B cell (primary cell): ENCODE results near the gene ZFX. TPM values are rescaled to one million over a fixed set of nuclear protein-coding genes. Genes with fewer than 3 reads are reported as not detected.
A peak's percentile ranks its signal among the peaks of the same experiment; 100 is the strongest.

Experiments
- ATAC-seq: fragments of 200-7000 bp; cut with Tn5 transposase; one replicate; pipeline ENCODE4 v1.10.0; 2021; ENCODE audit warnings: low read depth, mild to moderate bottlenecking, moderate number of reproducible peaks, moderate library complexity
- CTCF ChIA-PET: fragments of 350-600 bp; sonication (Branson Sonifier 250); formaldehyde crosslinking; loops from one replicate; lab custom pipeline; 2021; ENCODE audit warnings: antibody characterized with exemption, inconsistent platforms; lab: Charles Lee
- POLR2A ChIA-PET: fragments of 350-600 bp; sonication (Branson Sonifier 250); formaldehyde crosslinking; loops from one replicate; lab custom pipeline; 2021; ENCODE audit warnings: antibody characterized with exemption; lab: Charles Lee
- DNase-seq: peaks from one replicate; pipeline ENCODE4 v3.0.0; 2013
- H2AFZ ChIP-seq: 2 replicates; pipeline ENCODE4 v1.6.1; 2012; ENCODE audit warnings: mild to moderate bottlenecking, low read depth, low read length; ENCODE audit not compliant: insufficient read depth, poor library complexity, severe bottlenecking
- H3K27ac ChIP-seq, 2 donors: 1 replicate in 1 of 2; 2 replicates in 1 of 2; pipeline ENCODE4 v1.5.1; 2012 to 2013; ENCODE audit warnings: low read length in 2 of 2, mild to moderate bottlenecking in 2 of 2, moderate library complexity in 1 of 2
- H3K27me3 ChIP-seq, 4 experiments: fragments of 200-600 bp in 1 of 4; sonication (generic) in 1 of 4; replicated peaks in 1 of 4; 1 replicate in 2 of 4; 2 replicates in 2 of 4; pipeline versions ENCODE4 v1.6.1 to v1.7.0; 2013 to 2016; ENCODE audit warnings: low read length in 3 of 4, mild to moderate bottlenecking in 2 of 4, mixed read lengths in 1 of 4, moderate library complexity in 1 of 4; ENCODE audit not compliant: insufficient read depth in 4 of 4, control insufficient read depth in 3 of 4; ENCODE audit errors: control extremely low read depth in 1 of 4
- H3K36me3 ChIP-seq, 2 experiments: replicated peaks in 1 of 2; 1 replicate in 1 of 2; 2 replicates in 1 of 2; pipeline versions ENCODE4 v1.6.1 to v1.7.1; 2013; ENCODE audit warnings: low read length in 1 of 2; ENCODE audit not compliant: insufficient read depth in 2 of 2, control insufficient read depth in 1 of 2; ENCODE audit errors: control extremely low read depth in 1 of 2, extremely low read depth in 1 of 2
- H3K4me1 ChIP-seq, 2 donors: fragments of 200-600 bp in 1 of 2; sonication (generic) in 1 of 2; 1 replicate in 1 of 2; 2 replicates in 1 of 2; pipeline versions ENCODE4 v1.5.1 to v1.6.1; 2013 to 2017; ENCODE audit warnings: low read length in 2 of 2; ENCODE audit not compliant: control insufficient read depth in 2 of 2, insufficient read depth in 2 of 2
- H3K4me2 ChIP-seq: replicated peaks from 2 replicates; pipeline ENCODE3; 2012; ENCODE audit warnings: mild to moderate bottlenecking, low read depth, low read length; ENCODE audit not compliant: poor library complexity, severe bottlenecking
- H3K4me3 ChIP-seq, 5 experiments: fragments of 200-600 bp in 1 of 5; sonication (generic) in 1 of 5; 1 replicate in 3 of 5; 2 replicates in 2 of 5; pipeline versions ENCODE4 v1.5.1 to v1.7.0; 2011 to 2016; ENCODE audit warnings: low read length in 4 of 5, mild to moderate bottlenecking in 4 of 5, low read depth in 2 of 5, control low read depth in 1 of 5, moderate library complexity in 1 of 5; ENCODE audit not compliant: insufficient read depth in 1 of 5; ENCODE audit errors: control extremely low read depth in 1 of 5, extremely low read depth in 1 of 5
- H3K79me2 ChIP-seq: fragments of 200-600 bp; sonication (generic); one replicate; pipeline ENCODE4 v1.6.0; 2016; ENCODE audit warnings: low read length; ENCODE audit not compliant: control insufficient read depth, insufficient read depth
- H3K9ac ChIP-seq: fragments of 200-600 bp; sonication (generic); 2 replicates; pipeline ENCODE4 v1.6.1; 2017; ENCODE audit warnings: mild to moderate bottlenecking, low read length, moderate library complexity
- H3K9me3 ChIP-seq, 3 donors: one replicate each; pipeline versions ENCODE4 v1.6.1 to v1.7.1; 2013; ENCODE audit warnings: low read length in 2 of 3; ENCODE audit not compliant: control insufficient read depth in 2 of 3, insufficient read depth in 1 of 3; ENCODE audit errors: control extremely low read depth in 1 of 3
- H4K20me1 ChIP-seq: 2 replicates; pipeline ENCODE4 v1.6.0; 2012; ENCODE audit warnings: mild to moderate bottlenecking, low read length; ENCODE audit not compliant: insufficient read depth, control insufficient read depth, poor library complexity, severe bottlenecking
- H3K27ac Mint-ChIP-seq: one replicate; pipeline ENCODE4 v1.8.0; 2021; ENCODE audit warnings: mixed read lengths
- H3K27me3 Mint-ChIP-seq: one replicate; pipeline ENCODE4 v1.8.0; 2021; ENCODE audit warnings: mixed read lengths
- H3K4me1 Mint-ChIP-seq: one replicate; pipeline ENCODE4 v1.8.0; 2021; ENCODE audit warnings: mixed read lengths
- H3K4me3 Mint-ChIP-seq: one replicate; pipeline ENCODE4 v1.8.0; 2021; ENCODE audit warnings: mixed read lengths
- H3K9me3 Mint-ChIP-seq: one replicate; pipeline ENCODE4 v1.8.0; 2022; ENCODE audit warnings: mixed read lengths; ENCODE audit not compliant: insufficient read depth
- EZH2 ChIP-seq: IDR thresholded peaks from 2 replicates; pipeline ENCODE4 v1.6.1; 2012; ENCODE audit warnings: borderline replicate concordance, low read depth, mild to moderate bottlenecking, moderate library complexity, low read length; ENCODE audit not compliant: insufficient read depth, poor library complexity, severe bottlenecking
- WGBS: methylation state at CpG from one replicate; pipeline ENCODE4 v1.1.5; 2013; ENCODE audit warnings: missing lambda C conversion rate; ENCODE audit not compliant: insufficient coverage; 5-methylcytosine and 5-hydroxymethylcytosine counted together
- intact Hi-C: fragments of 100-400 bp; cut with micrococcal nuclease; formaldehyde crosslinking; loops from one replicate; pipeline ENCODE4 v1.10.0; 2022
- polyA plus RNA-seq: library from polyadenylated mRNA; depleted of rRNA; stranded (reverse); fragments of >200 nt; gene quantifications from 2 replicates; pipeline ENCODE4 v1.2.3, GENCODE V29; 2012
- total RNA-seq, 2 donors: library from RNA; stranded (reverse); fragments of 120-200 nt in 1 of 2; gene quantifications; 1 replicate in 1 of 2; 2 replicates in 1 of 2; pipeline versions ENCODE4 v1.2.3 to v1.2.4, GENCODE V29; 2013 to 2022
- TF ChIP-seq, protein P1 (sequence below): fragments of 200-600 bp; IDR thresholded peaks from one replicate; pipeline ENCODE4 v1.8.0; 2022; ENCODE audit warnings: antibody characterized with exemption, mild to moderate bottlenecking

Gene ZFX
- total and polyA plus RNA-seq, 2 donors (not counting 1 experiment from before 2014, with no cell fraction given), result 31.3 to 81.8 TPM

DNA sequence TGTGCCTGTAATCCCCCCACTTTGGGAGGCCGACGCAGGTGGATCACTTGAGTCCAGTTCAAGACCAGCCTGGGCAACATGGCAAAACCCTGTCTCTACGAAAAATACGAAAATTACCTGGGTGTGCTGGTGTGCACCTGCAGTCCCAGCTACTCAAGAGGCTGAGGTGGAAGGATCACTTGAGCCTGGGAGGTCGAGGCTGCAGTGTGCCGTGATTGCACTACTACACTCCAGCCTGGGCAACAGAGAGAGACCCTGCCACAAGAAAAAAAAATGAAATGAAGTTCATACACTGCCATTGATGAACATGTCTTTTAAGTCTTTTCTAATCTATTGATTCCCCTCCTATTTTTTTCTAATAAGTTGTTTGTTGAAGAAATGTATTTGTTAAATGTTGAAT, 5.0 kb upstream of the ZFX start:
- intact Hi-C loops, result no loop called here
- Histone ChIP-seq H3K4me3 (no peak overlapping the region), H3K4me2 (no peak overlapping the region), H2AFZ (no peak overlapping the region), H3K27ac (no peak overlapping the region), H3K9ac (no peak overlapping the region), H3K9me3 (no peaks in the 10 kb centered on the region), H3K36me3 (no peaks in the 10 kb centered on the region), H4K20me1 (no peaks in the 10 kb centered on the region), H3K79me2 (no peaks in the 10 kb centered on the region), H3K4me1 (peaks cover 14 to 25% of the 10 kb centered on the region in 2 donors), H3K27me3 (no peaks in the 10 kb centered on the region)
- H3K4me3 Mint-ChIP-seq, result no peak overlapping the region
- TF ChIP-seq, protein P1, sequence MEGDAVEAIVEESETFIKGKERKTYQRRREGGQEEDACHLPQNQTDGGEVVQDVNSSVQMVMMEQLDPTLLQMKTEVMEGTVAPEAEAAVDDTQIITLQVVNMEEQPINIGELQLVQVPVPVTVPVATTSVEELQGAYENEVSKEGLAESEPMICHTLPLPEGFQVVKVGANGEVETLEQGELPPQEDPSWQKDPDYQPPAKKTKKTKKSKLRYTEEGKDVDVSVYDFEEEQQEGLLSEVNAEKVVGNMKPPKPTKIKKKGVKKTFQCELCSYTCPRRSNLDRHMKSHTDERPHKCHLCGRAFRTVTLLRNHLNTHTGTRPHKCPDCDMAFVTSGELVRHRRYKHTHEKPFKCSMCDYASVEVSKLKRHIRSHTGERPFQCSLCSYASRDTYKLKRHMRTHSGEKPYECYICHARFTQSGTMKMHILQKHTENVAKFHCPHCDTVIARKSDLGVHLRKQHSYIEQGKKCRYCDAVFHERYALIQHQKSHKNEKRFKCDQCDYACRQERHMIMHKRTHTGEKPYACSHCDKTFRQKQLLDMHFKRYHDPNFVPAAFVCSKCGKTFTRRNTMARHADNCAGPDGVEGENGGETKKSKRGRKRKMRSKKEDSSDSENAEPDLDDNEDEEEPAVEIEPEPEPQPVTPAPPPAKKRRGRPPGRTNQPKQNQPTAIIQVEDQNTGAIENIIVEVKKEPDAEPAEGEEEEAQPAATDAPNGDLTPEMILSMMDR, result no peak
- TF ChIP-seq EZH2, result no peak
- POLR2A ChIA-PET, result no interaction called here
- 88% methylated on average over 2 of the region's 6 CpGs for WGBS
- no peak overlapping the region for H3K27ac Mint-ChIP-seq
- CTCF ChIA-PET, result no interaction called here
- peaks cover 17% of the 10 kb centered on the region for H3K4me1 Mint-ChIP-seq
- H3K27me3 Mint-ChIP-seq, result no peaks in the 10 kb centered on the region
- ATAC-seq, result no peak
- H3K9me3 Mint-ChIP-seq, result no peaks in the 10 kb centered on the region
- no peak for DNase-seq

DNA sequence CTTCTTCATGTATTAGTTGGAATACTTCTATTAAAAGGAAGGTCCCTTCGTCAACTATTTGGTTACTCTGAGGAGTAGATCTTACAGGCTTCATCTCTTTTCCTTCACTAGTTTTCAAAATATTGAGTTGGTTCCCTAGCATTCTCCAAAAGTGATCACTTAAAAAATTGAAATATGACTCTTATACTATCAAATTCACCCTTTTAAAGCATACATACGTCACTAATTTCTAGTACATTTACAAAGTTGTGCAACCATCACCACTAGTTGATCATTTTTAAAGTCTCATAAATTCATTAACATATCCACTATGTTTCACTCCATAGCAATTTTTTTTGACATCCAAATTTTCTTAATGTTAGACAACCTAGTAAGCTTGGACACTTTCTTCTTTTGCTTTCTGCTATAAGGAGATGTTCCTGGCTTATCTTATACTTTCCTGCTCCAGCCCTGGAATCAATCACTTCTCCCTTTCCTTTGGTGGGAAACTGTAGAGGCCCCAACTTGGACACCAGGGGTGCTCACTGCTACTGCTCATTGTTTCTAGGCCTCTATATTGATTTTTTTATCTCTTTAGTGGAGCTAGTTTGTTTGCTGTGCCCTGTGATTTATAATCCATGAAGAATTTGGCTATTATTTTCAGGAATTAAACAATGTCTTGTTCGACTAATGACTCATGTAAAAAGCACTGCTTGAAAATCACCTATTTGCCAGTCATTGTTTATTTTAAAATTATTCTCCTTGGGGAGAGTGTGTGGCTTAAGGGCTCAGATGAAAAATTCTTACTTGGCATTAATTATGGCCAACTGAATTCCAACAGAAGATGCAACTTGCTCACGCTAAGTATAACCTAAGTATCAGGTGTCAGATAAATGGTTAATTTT, 4.0 kb upstream of the ZFX start:
- no peak overlapping the region for H3K9ac ChIP-seq
- H3K27ac Mint-ChIP-seq, result no peak overlapping the region
- DNase-seq, result no peak
- no peak overlapping the region for H3K4me3 Mint-ChIP-seq
- H3K9me3 Mint-ChIP-seq, result no peaks in the 10 kb centered on the region
- no peaks in the 10 kb centered on the region for H3K36me3 ChIP-seq
- peaks cover 1% of the 10 kb centered on the region for H4K20me1 ChIP-seq
- intact Hi-C loops, result no loop called here
- TF ChIP-seq, protein P1, result no peak
- TF ChIP-seq EZH2, result no peak
- H3K27me3 Mint-ChIP-seq, result no peaks in the 10 kb centered on the region
- H3K4me1 Mint-ChIP-seq, result peaks cover 17% of the 10 kb centered on the region
- no peaks in the 10 kb centered on the region for H3K9me3 ChIP-seq
- peaks cover 14 to 25% of the 10 kb centered on the region in 2 donors for H3K4me1 ChIP-seq
- no peak for ATAC-seq
- peak overlapping the region in 1 of 2 donors; percentile 98 for H3K27ac ChIP-seq
- H3K4me2 ChIP-seq, result peak overlapping the region; percentile 93
- H2AFZ ChIP-seq, result no peak overlapping the region
- POLR2A ChIA-PET, result interaction anchor here (0.7 kb wide), 1 partner anchor 9 kb away, joined by 4 read pairs; no protein-coding TSS in a partner anchor
- H3K27me3 ChIP-seq, result no peaks in the 10 kb centered on the region
- WGBS, result no CpG with 5 or more reads among the region's 4 CpGs
- CTCF ChIA-PET, result interaction anchor here (0.7 kb wide), 1 partner anchor 90 kb away, joined by 3 read pairs; the partner anchor contains the start of gene EIF2S3
- no peak overlapping the region for H3K4me3 ChIP-seq
- H3K79me2 ChIP-seq, result peaks cover 2% of the 10 kb centered on the region
